ENCODE results near the gene ARMH4. TPM values are rescaled to one million over a fixed set of nuclear protein-coding genes. Genes with fewer than 3 reads are reported as not detected.

The ARMH4 gene
- polyA plus RNA-seq, 2 donors, result 0.22 to 0.54 TPM

DNA sequence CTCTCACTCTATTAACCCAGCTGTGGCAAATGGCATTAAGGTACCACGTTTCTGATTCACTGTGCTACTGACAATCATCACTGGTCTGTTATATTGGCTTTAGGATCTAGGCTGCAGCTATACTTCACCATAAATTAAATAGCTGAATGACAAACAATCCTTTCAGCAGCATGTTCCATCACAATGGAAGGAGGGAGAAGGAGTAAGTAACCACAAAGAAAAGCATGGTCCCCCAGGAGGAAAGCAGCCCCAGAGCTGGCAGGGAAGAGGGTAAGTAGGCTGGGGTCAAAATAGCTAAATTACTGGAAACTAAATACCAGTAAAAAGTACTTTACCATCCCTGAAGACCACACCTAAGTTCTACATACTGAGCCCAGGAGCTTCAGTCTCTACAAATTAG, 2.8 kb downstream of the ARMH4 start:
- Histone ChIP-seq H3K36me3 (ENCODE audit: control insufficient read depth in 2 of 2, insufficient read depth in 2 of 2, low read length in 1 of 2) (no peaks in the 10 kb centered on the region), H3K27ac (ENCODE audit: low read depth in 2 of 2, low read length in 1 of 2) (no peak overlapping the region), H3K27me3 (ENCODE audit: control insufficient read depth in 1 of 2, insufficient read depth in 2 of 2, low read length in 2 of 2) (no peaks in the 10 kb centered on the region), H3K4me3 (ENCODE audit: low read depth in 1 of 2, low read length in 2 of 2) (no peak overlapping the region), H3K9me3 (ENCODE audit: control insufficient read depth in 2 of 2, insufficient read depth in 1 of 2, low read depth in 1 of 2, low read length in 1 of 2) (no peaks in the 10 kb centered on the region), H3K4me1 (ENCODE audit: control insufficient read depth in 2 of 2, insufficient read depth in 2 of 2, low read length in 1 of 2) (peaks cover 0 to 4% of the 10 kb centered on the region in 2 donors)
- 30 to 48% methylated on average over 1 of the region's 1 CpG for WGBS, 2 donors

DNA sequence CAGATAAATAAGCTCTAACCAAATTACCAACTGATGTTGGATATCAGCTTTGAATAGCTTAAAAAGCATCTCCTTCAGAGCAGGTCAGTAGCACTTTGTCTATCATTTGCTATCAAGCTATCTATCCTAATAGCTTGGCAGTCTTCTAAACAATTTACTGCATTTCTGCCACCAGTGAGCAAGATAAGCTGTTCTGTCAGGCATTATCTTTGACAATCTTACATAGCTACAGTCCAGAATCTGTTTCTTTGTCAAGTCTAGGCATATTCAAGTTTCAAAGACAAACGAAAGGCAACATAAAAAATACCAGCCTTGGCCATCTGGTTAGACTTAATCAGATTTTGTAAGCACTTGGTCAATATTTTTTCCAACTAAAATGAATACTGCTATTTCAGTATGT, 5.6 kb downstream of the ARMH4 start:
- H3K4me1 ChIP-seq (ENCODE audit: control insufficient read depth in 2 of 2, insufficient read depth in 2 of 2, low read length in 1 of 2), result peaks cover 0 to 3% of the 10 kb centered on the region in 2 donors
- H3K9me3 ChIP-seq (ENCODE audit: control insufficient read depth in 2 of 2, insufficient read depth in 1 of 2, low read depth in 1 of 2, low read length in 1 of 2), result no peaks in the 10 kb centered on the region
- no peaks in the 10 kb centered on the region for H3K27me3 ChIP-seq (ENCODE audit: control insufficient read depth in 1 of 2, insufficient read depth in 2 of 2, low read length in 2 of 2)
- H3K36me3 ChIP-seq (ENCODE audit: control insufficient read depth in 2 of 2, insufficient read depth in 2 of 2, low read length in 1 of 2), result no peaks in the 10 kb centered on the region
- WGBS, 2 donors, result 19 to 37% methylated on average over 1 of the region's 1 CpG
- H3K27ac ChIP-seq (ENCODE audit: low read depth in 2 of 2, low read length in 1 of 2), result no peak overlapping the region
- no peak overlapping the region for H3K4me3 ChIP-seq (ENCODE audit: low read depth in 1 of 2, low read length in 2 of 2)

DNA sequence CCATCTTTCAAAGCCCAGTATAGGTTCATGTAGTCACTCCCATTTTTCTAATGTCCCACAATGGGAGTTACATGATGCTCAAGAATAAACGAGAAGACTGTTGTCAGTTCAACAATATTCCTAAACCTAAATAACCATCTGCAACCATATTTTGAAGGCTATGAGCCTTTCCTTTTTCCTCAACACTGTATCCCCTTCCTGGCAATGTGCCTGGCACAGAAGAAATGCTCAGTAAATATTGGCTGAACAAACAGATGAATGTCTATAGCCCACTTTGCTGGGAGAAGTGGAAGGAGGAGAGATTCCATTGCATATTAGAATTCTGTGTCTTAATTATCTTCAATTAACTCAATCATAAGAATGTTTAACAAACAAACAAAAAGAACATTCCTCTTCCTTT, 6.1 kb downstream of the ARMH4 start:
- H3K9me3 ChIP-seq (ENCODE audit: control insufficient read depth in 2 of 2, insufficient read depth in 1 of 2, low read depth in 1 of 2, low read length in 1 of 2), result no peaks in the 10 kb centered on the region
- no peaks in the 10 kb centered on the region for H3K4me1 ChIP-seq (ENCODE audit: control insufficient read depth in 2 of 2, insufficient read depth in 2 of 2, low read length in 1 of 2)
- H3K4me3 ChIP-seq (ENCODE audit: low read depth in 1 of 2, low read length in 2 of 2), result no peak overlapping the region
- 38 to 60% methylated on average over 1 of the region's 1 CpG for WGBS, 2 donors
- no peaks in the 10 kb centered on the region for H3K27me3 ChIP-seq (ENCODE audit: control insufficient read depth in 1 of 2, insufficient read depth in 2 of 2, low read length in 2 of 2)
- no peak overlapping the region for H3K27ac ChIP-seq (ENCODE audit: low read depth in 2 of 2, low read length in 1 of 2)
- H3K36me3 ChIP-seq (ENCODE audit: control insufficient read depth in 2 of 2, insufficient read depth in 2 of 2, low read length in 1 of 2), result no peaks in the 10 kb centered on the region

DNA sequence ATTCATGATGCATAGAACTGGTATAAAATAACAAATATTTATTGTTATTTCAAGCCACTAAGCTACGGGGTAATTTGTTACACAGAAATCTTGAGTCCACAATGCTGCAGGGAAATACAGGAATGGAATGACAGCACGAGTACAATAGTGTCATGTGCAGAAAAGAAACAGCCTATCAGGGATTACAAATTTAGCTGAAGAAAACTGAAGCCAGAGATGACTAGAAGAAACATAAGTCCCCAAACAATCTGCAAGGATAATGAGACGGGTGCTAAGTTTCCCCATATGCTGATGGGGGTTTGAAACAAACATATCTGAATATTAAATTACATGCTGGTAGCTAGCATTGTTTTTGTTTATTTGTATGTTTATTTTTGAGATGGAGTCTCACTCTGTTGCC, 8.9 kb downstream of the ARMH4 start:
- WGBS, 2 donors, result 85 to 88% methylated on average over 3 of the region's 3 CpGs
- no peaks in the 10 kb centered on the region for H3K27me3 ChIP-seq (ENCODE audit: control insufficient read depth in 1 of 2, insufficient read depth in 2 of 2, low read length in 2 of 2)

DNA sequence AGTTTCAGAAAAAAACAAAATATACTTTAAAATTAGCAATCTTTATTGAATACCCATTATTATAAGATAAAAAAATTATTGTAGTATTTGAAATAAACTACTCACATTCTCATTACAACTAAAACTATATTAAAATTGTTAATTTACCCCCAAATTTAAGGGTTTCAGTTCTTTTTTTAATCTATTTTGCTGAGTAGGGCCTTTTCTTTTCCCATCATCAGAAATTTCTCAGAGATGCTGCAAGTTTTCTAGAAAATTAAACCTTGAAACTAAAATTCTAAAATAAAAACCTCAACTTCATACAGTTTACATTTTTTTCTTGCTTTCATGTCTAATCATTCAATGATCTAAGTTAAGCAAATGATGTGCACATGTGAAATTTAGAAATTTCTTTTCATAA, 10.1 kb downstream of the ARMH4 start:
- Histone ChIP-seq H3K4me1 (ENCODE audit: control insufficient read depth in 2 of 2, insufficient read depth in 2 of 2, low read length in 1 of 2) (no peaks in the 10 kb centered on the region), H3K36me3 (ENCODE audit: control insufficient read depth in 2 of 2, insufficient read depth in 2 of 2, low read length in 1 of 2) (peaks cover 0 to 3% of the 10 kb centered on the region in 2 donors), H3K9me3 (ENCODE audit: control insufficient read depth in 2 of 2, insufficient read depth in 1 of 2, low read depth in 1 of 2, low read length in 1 of 2) (no peaks in the 10 kb centered on the region), H3K27me3 (ENCODE audit: control insufficient read depth in 1 of 2, insufficient read depth in 2 of 2, low read length in 2 of 2) (no peaks in the 10 kb centered on the region), H3K4me3 (ENCODE audit: low read depth in 1 of 2, low read length in 2 of 2) (no peak overlapping the region), H3K27ac (ENCODE audit: low read depth in 2 of 2, low read length in 1 of 2) (no peak overlapping the region)

More for the DNA sequence above, 8.9 kb downstream of the ARMH4 start:
- no peak overlapping the region for H3K4me3 ChIP-seq (ENCODE audit: low read depth in 1 of 2, low read length in 2 of 2)
- H3K36me3 ChIP-seq (ENCODE audit: control insufficient read depth in 2 of 2, insufficient read depth in 2 of 2, low read length in 1 of 2), result peaks cover 0 to 3% of the 10 kb centered on the region in 2 donors
- H3K27ac ChIP-seq (ENCODE audit: low read depth in 2 of 2, low read length in 1 of 2), result no peak overlapping the region
- no peaks in the 10 kb centered on the region for H3K4me1 ChIP-seq (ENCODE audit: control insufficient read depth in 2 of 2, insufficient read depth in 2 of 2, low read length in 1 of 2)
- H3K9me3 ChIP-seq (ENCODE audit: control insufficient read depth in 2 of 2, insufficient read depth in 1 of 2, low read depth in 1 of 2, low read length in 1 of 2), result no peaks in the 10 kb centered on the region

DNA sequence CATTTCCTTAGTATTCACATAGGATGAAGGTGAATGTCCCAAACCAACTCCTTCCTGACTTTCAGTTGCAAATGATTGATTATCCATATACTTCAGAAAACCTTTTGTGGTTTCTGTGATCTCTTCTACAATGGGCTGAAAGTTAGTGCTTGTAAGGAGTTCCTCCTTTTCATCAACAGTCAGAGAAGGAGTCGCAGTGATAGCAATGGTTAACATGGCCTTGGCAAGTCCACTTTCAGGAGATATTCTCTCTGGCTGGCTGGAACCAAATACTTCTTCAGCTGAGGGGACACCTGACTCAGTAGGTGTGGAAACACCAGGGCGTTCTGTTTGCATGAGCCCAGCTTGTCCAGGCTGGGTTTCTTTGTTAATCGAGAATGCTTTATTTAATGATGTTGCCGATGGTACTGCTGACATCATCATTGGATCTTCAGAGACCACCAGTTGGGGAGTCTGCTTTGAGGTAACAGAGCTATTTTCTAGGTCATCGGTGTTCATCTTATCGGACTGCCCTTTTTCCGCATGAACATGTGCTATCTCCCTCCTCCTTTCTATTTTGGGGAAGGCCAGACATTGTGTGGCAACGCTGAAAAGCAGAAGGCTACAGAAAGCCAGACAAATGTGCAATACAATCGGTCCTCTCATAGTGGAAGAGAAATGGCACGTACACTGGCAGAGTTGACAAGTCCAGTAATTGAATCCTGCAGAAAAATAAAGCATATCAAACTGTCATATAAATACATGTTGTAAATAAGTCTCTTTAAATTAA, 13.1 kb downstream of the ARMH4 start:
- Histone ChIP-seq H3K4me1 (ENCODE audit: control insufficient read depth in 2 of 2, insufficient read depth in 2 of 2, low read length in 1 of 2) (no peaks in the 10 kb centered on the region), H3K27me3 (ENCODE audit: control insufficient read depth in 1 of 2, insufficient read depth in 2 of 2, low read length in 2 of 2) (no peaks in the 10 kb centered on the region), H3K36me3 (ENCODE audit: control insufficient read depth in 2 of 2, insufficient read depth in 2 of 2, low read length in 1 of 2) (peaks cover 0 to 3% of the 10 kb centered on the region in 2 donors), H3K9me3 (ENCODE audit: control insufficient read depth in 2 of 2, insufficient read depth in 1 of 2, low read depth in 1 of 2, low read length in 1 of 2) (no peaks in the 10 kb centered on the region), H3K4me3 (ENCODE audit: low read depth in 1 of 2, low read length in 2 of 2) (no peak overlapping the region), H3K27ac (ENCODE audit: low read depth in 2 of 2, low read length in 1 of 2) (no peak overlapping the region)
- 83 to 85% methylated on average over 10 of the region's 10 CpGs for WGBS, 2 donors

DNA sequence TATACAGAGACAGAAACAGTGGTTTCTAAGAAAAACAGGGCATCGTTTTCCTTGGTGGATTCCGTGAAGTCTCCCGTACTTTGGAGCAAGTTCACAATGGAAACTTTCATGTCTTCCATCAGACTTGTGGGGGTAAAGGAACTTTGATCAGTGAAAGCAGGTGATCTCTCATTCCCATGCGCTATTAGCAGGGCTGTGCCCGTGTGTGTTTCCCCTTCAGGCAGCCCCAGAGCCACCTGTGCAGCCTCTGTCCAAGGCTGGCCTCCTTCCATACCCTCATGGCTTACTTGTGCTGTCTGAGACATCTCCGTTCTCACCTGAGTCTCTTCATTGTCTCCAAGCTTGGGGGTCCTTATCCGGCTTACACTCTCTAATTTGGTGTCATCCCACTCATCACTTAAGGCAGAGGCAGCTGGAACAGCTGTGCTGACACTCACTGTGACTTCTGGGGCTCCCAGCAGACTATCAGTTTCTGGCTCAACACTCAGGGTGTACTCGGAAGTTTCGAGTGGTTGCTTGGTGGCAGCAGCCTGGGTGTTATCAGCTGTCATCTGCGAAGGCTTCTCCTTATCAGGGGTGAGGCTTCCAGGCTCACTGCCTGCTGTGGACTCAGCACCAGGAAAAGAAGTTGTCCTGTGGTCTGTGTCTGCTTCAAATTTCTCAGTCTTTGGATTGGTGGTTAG, 13.8 kb downstream of the ARMH4 start:
- no peak overlapping the region for H3K27ac ChIP-seq (ENCODE audit: low read depth in 2 of 2, low read length in 1 of 2)
- WGBS, 2 donors, result 76 to 84% methylated on average over 10 of the region's 10 CpGs
- no peak overlapping the region for H3K4me3 ChIP-seq (ENCODE audit: low read depth in 1 of 2, low read length in 2 of 2)

DNA sequence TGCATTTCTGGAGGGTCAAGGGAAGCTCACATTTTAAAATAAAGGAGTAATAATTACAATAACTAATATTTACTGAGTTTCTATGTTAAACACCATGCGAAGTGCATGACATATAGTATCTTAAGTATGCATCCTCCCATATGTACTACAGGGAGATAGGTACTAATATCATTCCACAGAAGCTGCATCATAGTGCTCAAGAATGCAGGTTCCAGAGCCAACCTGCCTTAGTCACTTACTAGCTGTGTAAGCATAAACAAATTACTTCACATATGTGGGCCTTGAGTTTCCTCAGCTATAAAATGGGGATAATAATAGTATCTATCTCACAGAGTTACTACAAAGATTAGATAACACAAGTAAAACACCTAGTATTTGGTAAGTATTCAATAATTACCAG, 18.3 kb downstream of the ARMH4 start:
- no peak overlapping the region for H3K4me3 ChIP-seq (ENCODE audit: low read depth in 1 of 2, low read length in 2 of 2)
- H3K9me3 ChIP-seq (ENCODE audit: control insufficient read depth in 2 of 2, insufficient read depth in 1 of 2, low read depth in 1 of 2, low read length in 1 of 2), result no peaks in the 10 kb centered on the region
- H3K4me1 ChIP-seq (ENCODE audit: control insufficient read depth in 2 of 2, insufficient read depth in 2 of 2, low read length in 1 of 2), result no peaks in the 10 kb centered on the region
- no peaks in the 10 kb centered on the region for H3K27me3 ChIP-seq (ENCODE audit: control insufficient read depth in 1 of 2, insufficient read depth in 2 of 2, low read length in 2 of 2)
- H3K36me3 ChIP-seq (ENCODE audit: control insufficient read depth in 2 of 2, insufficient read depth in 2 of 2, low read length in 1 of 2), result peaks cover 0 to 3% of the 10 kb centered on the region in 2 donors
- no peak overlapping the region for H3K27ac ChIP-seq (ENCODE audit: low read depth in 2 of 2, low read length in 1 of 2)
- 92 to 94% methylated on average over 1 of the region's 1 CpG for WGBS, 2 donors

More for the DNA sequence above, 13.8 kb downstream of the ARMH4 start:
- Histone ChIP-seq H3K27me3 (ENCODE audit: control insufficient read depth in 1 of 2, insufficient read depth in 2 of 2, low read length in 2 of 2) (no peaks in the 10 kb centered on the region), H3K9me3 (ENCODE audit: control insufficient read depth in 2 of 2, insufficient read depth in 1 of 2, low read depth in 1 of 2, low read length in 1 of 2) (no peaks in the 10 kb centered on the region), H3K36me3 (ENCODE audit: control insufficient read depth in 2 of 2, insufficient read depth in 2 of 2, low read length in 1 of 2) (peaks cover 0 to 3% of the 10 kb centered on the region in 2 donors), H3K4me1 (ENCODE audit: control insufficient read depth in 2 of 2, insufficient read depth in 2 of 2, low read length in 1 of 2) (no peaks in the 10 kb centered on the region)

DNA sequence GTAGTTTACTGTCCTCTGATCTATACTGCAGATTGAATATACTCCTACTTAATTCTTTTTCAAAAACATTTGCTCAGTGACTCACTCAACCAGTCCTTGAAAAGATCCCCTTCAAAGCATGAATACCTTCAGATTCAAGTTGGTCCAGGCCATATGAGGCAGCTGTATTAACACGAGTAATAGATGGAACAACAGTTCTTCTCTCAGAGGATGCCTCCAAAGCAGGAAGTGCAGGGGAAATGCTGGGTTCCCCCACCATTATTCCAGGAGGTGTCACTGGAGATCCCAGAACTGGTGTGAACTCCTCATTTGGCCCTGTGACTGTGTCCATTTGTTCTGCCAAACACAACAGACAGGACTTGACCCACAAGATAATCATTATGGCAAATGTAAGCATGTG, 20.6 kb downstream of the ARMH4 start:
- Histone ChIP-seq H3K27me3 (ENCODE audit: control insufficient read depth in 1 of 2, insufficient read depth in 2 of 2, low read length in 2 of 2) (no peaks in the 10 kb centered on the region), H3K4me1 (ENCODE audit: control insufficient read depth in 2 of 2, insufficient read depth in 2 of 2, low read length in 1 of 2) (no peaks in the 10 kb centered on the region), H3K9me3 (ENCODE audit: control insufficient read depth in 2 of 2, insufficient read depth in 1 of 2, low read depth in 1 of 2, low read length in 1 of 2) (no peaks in the 10 kb centered on the region), H3K27ac (ENCODE audit: low read depth in 2 of 2, low read length in 1 of 2) (no peak overlapping the region), H3K4me3 (ENCODE audit: low read depth in 1 of 2, low read length in 2 of 2) (no peak overlapping the region), H3K36me3 (ENCODE audit: control insufficient read depth in 2 of 2, insufficient read depth in 2 of 2, low read length in 1 of 2) (no peaks in the 10 kb centered on the region)
- WGBS, 2 donors, result 60 to 63% methylated on average over 1 of the region's 1 CpG
